ENCODE results near the gene FOXK1. TPM values are rescaled to one million over a fixed set of nuclear protein-coding genes. Genes with fewer than 3 reads are reported as not detected.

Gene FOXK1
- total RNA-seq, 2 experiments from 2014 or later = 38.1 to 38.2 TPM

GRCh38 chr7:4816419-4817080, 134.5 kb downstream of the FOXK1 start:
- Mint-ChIP-seq H3K4me1 (no peaks in the 10 kb centered on the region), H3K9me3 (no peaks in the 10 kb centered on the region), H3K36me3 (no peaks in the 10 kb centered on the region), H3K27me3 (peaks cover 11% of the 10 kb centered on the region), H3K4me3 (no peak overlapping the region), H3K27ac (no peak overlapping the region)
- no peak for DNase-seq

GRCh38 chr7:4817178-4817901, 135.2 kb downstream of the FOXK1 start:
- Mint-ChIP-seq H3K4me1 (no peaks in the 10 kb centered on the region), H3K9me3 (no peaks in the 10 kb centered on the region), H3K27ac (no peak overlapping the region), H3K36me3 (no peaks in the 10 kb centered on the region), H3K27me3 (peaks cover 11% of the 10 kb centered on the region), H3K4me3 (no peak overlapping the region)
- DNase-seq = no peak

GRCh38 chr7:4818000-4818794, 136.1 kb downstream of the FOXK1 start:
- Mint-ChIP-seq H3K4me3 (no peak overlapping the region), H3K9me3 (no peaks in the 10 kb centered on the region), H3K27me3 (peaks cover 11% of the 10 kb centered on the region), H3K4me1 (no peaks in the 10 kb centered on the region), H3K27ac (no peak overlapping the region), H3K36me3 (no peaks in the 10 kb centered on the region)
- DNase-seq = no peak

- Mint-ChIP-seq H3K27me3 (no peaks in the 10 kb centered on the region), H3K27ac (no peak overlapping the region), H3K9me3 (no peaks in the 10 kb centered on the region), H3K36me3 (no peaks in the 10 kb centered on the region), H3K4me1 (no peaks in the 10 kb centered on the region), H3K4me3 (no peak overlapping the region)
- no peak for DNase-seq
These were observed 137.7 kb downstream of the FOXK1 start for GRCh38 chr7:4819560-4820404.

GRCh38 chr7:4820405-4820966, 138.4 kb downstream of the FOXK1 start:
- no peaks in the 10 kb centered on the region for H3K27me3 Mint-ChIP-seq
- no peaks in the 10 kb centered on the region for H3K36me3 Mint-ChIP-seq
- H3K9me3 Mint-ChIP-seq = no peaks in the 10 kb centered on the region

More at GRCh38 chr7:4820405-4820966, 138.4 kb downstream of the FOXK1 start:
- no peak overlapping the region for H3K4me3 Mint-ChIP-seq
- no peak overlapping the region for H3K27ac Mint-ChIP-seq
- no peaks in the 10 kb centered on the region for H3K4me1 Mint-ChIP-seq
- no peak for DNase-seq

Other genes with a start within 250 kb of the FOXK1 start
- gene AP5Z1, start 93.3 kb downstream of the FOXK1 start, total RNA-seq = 10 to 100 TPM; 43.1 to 47.1 TPM
- under 1 TPM in 1 of 2 experiments, not detected in 1; 0.04 TPM for gene PAPOLB, start 179.7 kb downstream of the FOXK1 start, total RNA-seq
- under 1 TPM; 0.58 to 0.92 TPM for gene RADIL, start 201.4 kb downstream of the FOXK1 start, total RNA-seq

Data from activated naive CD8-positive, alpha-beta T cell treated with anti-CD3 and anti-CD28 coated beads for 36 hours (primary cell).